HG03457 (cell line): ENCODE results near the gene SMARCA2.

Source experiments
- ATAC-seq: cut with Tn5 transposase; IDR thresholded peaks from one replicate; pipeline ENCODE4 v1.9.1; 2021; ENCODE audit warnings: moderate number of reproducible peaks; ENCODE audit not compliant: unreplicated experiment

SMARCA2 gene

GRCh38 chr9:2236850-2237249, 221.7 kb downstream of the SMARCA2 start:
- ATAC-seq, result no peak

- no peak for ATAC-seq
Observed at GRCh38 chr9:2241461-2241835, 226.3 kb downstream of the SMARCA2 start.

GRCh38 chr9:2241836-2242741, 226.9 kb downstream of the SMARCA2 start:
- peak; percentile 88 for ATAC-seq

- no peak for ATAC-seq
Observed at GRCh38 chr9:2242831-2243330, 227.7 kb downstream of the SMARCA2 start.
